ENCODE results near the gene SPCS1. TPM values are rescaled to one million over a fixed set of nuclear protein-coding genes. Genes with fewer than 3 reads are reported as not detected.

Gene SPCS1
- total and polyA plus RNA-seq, 8 donors = 0.58 to 332 (median 84.8) TPM

DNA sequence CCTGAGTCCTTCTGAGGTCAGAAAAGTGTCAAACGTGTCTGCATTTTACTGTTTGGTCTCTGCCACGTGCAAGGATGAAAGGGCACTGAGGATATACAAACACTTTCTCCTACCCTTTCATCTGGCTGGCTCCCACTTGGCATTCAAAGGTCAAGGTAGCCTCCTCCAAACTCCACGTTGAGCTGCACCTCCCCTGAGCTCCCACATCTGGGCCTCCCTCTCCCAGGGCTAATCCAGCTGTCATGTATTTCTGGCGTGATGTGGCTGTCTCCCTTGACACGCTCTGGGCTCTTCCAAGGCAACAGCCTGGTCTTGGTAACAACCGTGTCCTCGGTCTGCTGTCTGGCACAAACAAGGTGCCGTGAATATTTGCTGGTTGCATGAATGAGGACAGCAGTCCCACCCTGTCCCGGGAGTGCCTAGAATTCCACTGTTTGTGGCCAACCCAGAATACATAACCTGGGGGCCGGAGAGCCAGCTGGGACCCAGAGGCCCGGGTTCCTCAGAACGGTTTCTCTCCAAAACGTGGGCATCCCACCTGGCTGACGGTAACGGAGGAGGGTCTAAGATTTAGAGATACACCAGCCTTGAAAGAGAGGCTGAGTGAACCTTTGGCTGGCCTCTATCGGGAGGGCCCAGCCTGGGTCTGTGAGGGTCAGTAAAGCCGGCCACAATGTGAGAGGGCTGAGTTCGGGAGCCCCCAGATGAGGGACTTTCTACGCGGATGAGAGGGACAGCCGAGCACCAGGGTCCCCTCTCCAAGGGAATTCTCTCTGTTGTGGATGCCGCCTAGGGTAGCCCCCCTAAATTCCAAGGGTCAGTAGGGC, 1.1 kb upstream of the SPCS1 start:
- H3K4me3 ChIP-seq = peak overlapping the region; percentile 85 to 96 (median 94)
- H3K36me3 ChIP-seq = peaks cover 6 to 27% (median 21%) of the 10 kb centered on the region in 4 donors
- peak in 1 of 2 donors; percentile 63 for DNase-seq
- H3K27ac ChIP-seq = peak overlapping the region; percentile 85 to 95 (median 92)
- peaks cover 11 to 54% (median 45%) of the 10 kb centered on the region in 4 donors for H3K4me1 ChIP-seq
- no peak for TF ChIP-seq EP300 (IDR thresholded peaks at IDR 0.05)
- TF ChIP-seq POLR2A (IDR thresholded peaks at IDR 0.05) = no peak
- TF ChIP-seq, protein P1, sequence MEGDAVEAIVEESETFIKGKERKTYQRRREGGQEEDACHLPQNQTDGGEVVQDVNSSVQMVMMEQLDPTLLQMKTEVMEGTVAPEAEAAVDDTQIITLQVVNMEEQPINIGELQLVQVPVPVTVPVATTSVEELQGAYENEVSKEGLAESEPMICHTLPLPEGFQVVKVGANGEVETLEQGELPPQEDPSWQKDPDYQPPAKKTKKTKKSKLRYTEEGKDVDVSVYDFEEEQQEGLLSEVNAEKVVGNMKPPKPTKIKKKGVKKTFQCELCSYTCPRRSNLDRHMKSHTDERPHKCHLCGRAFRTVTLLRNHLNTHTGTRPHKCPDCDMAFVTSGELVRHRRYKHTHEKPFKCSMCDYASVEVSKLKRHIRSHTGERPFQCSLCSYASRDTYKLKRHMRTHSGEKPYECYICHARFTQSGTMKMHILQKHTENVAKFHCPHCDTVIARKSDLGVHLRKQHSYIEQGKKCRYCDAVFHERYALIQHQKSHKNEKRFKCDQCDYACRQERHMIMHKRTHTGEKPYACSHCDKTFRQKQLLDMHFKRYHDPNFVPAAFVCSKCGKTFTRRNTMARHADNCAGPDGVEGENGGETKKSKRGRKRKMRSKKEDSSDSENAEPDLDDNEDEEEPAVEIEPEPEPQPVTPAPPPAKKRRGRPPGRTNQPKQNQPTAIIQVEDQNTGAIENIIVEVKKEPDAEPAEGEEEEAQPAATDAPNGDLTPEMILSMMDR (IDR thresholded peaks at IDR 0.05) = no peak
- TF ChIP-seq POLR2AphosphoS5 (IDR thresholded peaks at IDR 0.05) = no peak
- intact Hi-C loops (cut with DNase I; ENCODE audit: low total_unique reads) = no loop called here
- H3K9me3 ChIP-seq = no peaks in the 10 kb centered on the region
- WGBS, 5 donors = 1 to 9% (median 2%) methylated on average over 9 to 22 of the region's 22 CpGs
- no peaks in the 10 kb centered on the region for H3K27me3 ChIP-seq

DNA sequence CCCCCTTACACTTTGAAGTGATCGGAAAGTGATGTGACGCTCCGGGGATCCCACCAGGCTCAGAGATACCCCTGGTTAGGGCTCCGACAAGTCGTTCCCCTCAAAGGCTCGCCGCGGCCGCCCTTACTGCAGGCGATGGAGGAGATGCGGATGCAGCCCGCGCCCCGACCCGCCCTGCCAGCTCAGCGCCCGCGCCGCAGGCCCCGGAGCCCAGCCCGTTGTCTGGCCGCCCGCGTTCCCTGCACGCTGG, 543 bp upstream of the SPCS1 start:
- peaks cover 11 to 54% (median 45%) of the 10 kb centered on the region in 4 donors for H3K4me1 ChIP-seq
- TF ChIP-seq EP300 (IDR thresholded peaks at IDR 0.05) (no peak), POLR2A (IDR thresholded peaks at IDR 0.05) (peak in 1 of 4 donors; percentile 6)
- H3K27me3 ChIP-seq = no peaks in the 10 kb centered on the region
- WGBS, 5 donors = 1% methylated on average over 12 to 25 of the region's 25 CpGs
- peaks cover 7 to 29% (median 19%) of the 10 kb centered on the region in 4 donors for H3K36me3 ChIP-seq
- peak overlapping the region; percentile 85 to 96 (median 94) for H3K4me3 ChIP-seq
- no peak for DNase-seq
- H3K9me3 ChIP-seq = no peaks in the 10 kb centered on the region
- intact Hi-C loops (cut with DNase I; ENCODE audit: low total_unique reads) = no loop called here
- H3K27ac ChIP-seq = peak overlapping the region; percentile 85 to 95 (median 92)

DNA sequence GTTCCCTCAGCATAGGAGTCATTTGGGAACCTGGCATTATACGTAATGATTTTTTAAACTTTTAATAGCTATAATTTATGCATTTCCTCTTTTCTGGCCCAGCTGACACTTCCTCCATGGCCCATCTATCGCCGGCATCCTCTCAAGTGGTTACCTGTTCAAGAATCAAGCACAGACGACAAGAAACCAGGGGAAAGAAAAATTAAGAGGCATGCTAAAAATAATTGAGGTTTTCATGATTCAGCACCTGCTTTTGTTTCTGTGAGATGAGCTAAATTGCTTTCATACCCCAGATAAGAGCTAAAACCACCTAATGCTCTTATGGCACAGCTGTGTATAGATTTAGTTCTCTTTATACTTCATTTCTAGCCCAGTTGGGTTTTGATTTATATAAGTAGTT, 1.7 kb downstream of the SPCS1 start:
- 64 to 78% (median 75%) methylated on average over 4 of the region's 4 CpGs for WGBS, 5 donors
- Histone ChIP-seq H3K4me1 (peaks cover 11 to 46% (median 41%) of the 10 kb centered on the region in 4 donors), H3K27me3 (no peaks in the 10 kb centered on the region), H3K27ac (peak overlapping the region in 2 of 5 donors; percentile 92 to 95), H3K9me3 (no peaks in the 10 kb centered on the region), H3K36me3 (peaks cover 7 to 39% (median 30%) of the 10 kb centered on the region in 4 donors), H3K4me3 (peak overlapping the region in 3 of 4 donors; percentile 93 to 96 (median 94))
- DNase-seq = no peak
- no peak for TF ChIP-seq POLR2A (IDR thresholded peaks at IDR 0.05)
- no peak for TF ChIP-seq POLR2AphosphoS5 (IDR thresholded peaks at IDR 0.05)
- no peak for TF ChIP-seq EP300 (IDR thresholded peaks at IDR 0.05)
- TF ChIP-seq, protein P1 (IDR thresholded peaks at IDR 0.05) = no peak
- intact Hi-C loops (cut with DNase I; ENCODE audit: low total_unique reads) = no loop called here

DNA sequence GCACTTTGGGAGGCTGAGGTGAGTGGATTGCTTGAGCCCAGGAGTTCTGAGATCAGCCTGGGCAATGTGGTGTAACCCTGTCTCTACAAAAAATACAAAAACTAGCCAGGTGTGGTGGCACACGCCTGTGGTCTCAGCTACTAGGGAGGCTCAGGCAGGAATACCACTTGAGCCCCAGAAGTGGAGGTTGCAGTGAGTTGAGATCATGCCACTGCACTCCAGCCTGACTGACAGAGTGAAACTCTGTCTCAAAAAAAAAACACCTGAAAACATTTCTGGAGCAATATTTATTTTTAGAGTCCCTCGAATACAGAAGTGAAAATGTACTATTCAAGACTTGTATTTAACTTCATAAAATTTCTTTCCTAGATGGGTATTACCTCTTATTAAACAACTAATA, 4.6 kb downstream of the SPCS1 start:
- 75 to 91% (median 83%) methylated on average over 2 of the region's 2 CpGs for WGBS, 5 donors
- no peak for DNase-seq
- peaks cover 11 to 34% (median 27%) of the 10 kb centered on the region in 4 donors for H3K4me1 ChIP-seq
- TF ChIP-seq EP300 (IDR thresholded peaks at IDR 0.05) = no peak
- no peak for TF ChIP-seq POLR2AphosphoS5 (IDR thresholded peaks at IDR 0.05)
- TF ChIP-seq, protein P1 (IDR thresholded peaks at IDR 0.05) = no peak
- TF ChIP-seq POLR2A (IDR thresholded peaks at IDR 0.05) = no peak
- H3K9me3 ChIP-seq = no peaks in the 10 kb centered on the region
- H3K27me3 ChIP-seq = no peaks in the 10 kb centered on the region
- H3K4me3 ChIP-seq = no peak overlapping the region
- H3K27ac ChIP-seq = no peak overlapping the region
- intact Hi-C loops (cut with DNase I; ENCODE audit: low total_unique reads) = no loop called here
- peaks cover 7 to 41% (median 34%) of the 10 kb centered on the region in 4 donors for H3K36me3 ChIP-seq
